WTC11 (cell line): ENCODE measurements around the gene DIAPH1. TPM values are rescaled to one million over a fixed set of nuclear protein-coding genes. Genes with fewer than 3 reads are reported as not detected.
"Not testable (repeated sequence)": the region's sequence is repeated elsewhere in the genome, so short reads cannot be mapped to it uniquely, and the experiment has no call there.

Source experiments
- ATAC-seq: fragments of 200-7000 bp; cut with Tn5 transposase; 2 replicates; pipeline ENCODE4 v1.10.0; 2021; ENCODE audit warnings: mild to moderate bottlenecking, moderate library complexity
- CTCF ChIA-PET: fragments of 300-600 bp; sonication (Branson Sonifier 250); formaldehyde crosslinking; loops from one replicate; lab custom pipeline; 2021; ENCODE audit warnings: antibody characterized with exemption; lab: Charles Lee
- POLR2A ChIA-PET: fragments of 350-600 bp; sonication (Branson Sonifier 250); formaldehyde crosslinking; loops from one replicate; lab custom pipeline; 2021; ENCODE audit warnings: antibody characterized with exemption; lab: Charles Lee
- DNase-seq: peaks from one replicate; pipeline ENCODE4 v3.0.0; 2021; ENCODE audit warnings: low spot score
- H3K27ac Mint-ChIP-seq: 2 replicates; pipeline ENCODE4 v1.8.0; 2021; ENCODE audit warnings: mixed read lengths
- H3K27me3 Mint-ChIP-seq: 2 replicates; pipeline ENCODE4 v1.8.0; 2021; ENCODE audit warnings: low read depth, mild to moderate bottlenecking, moderate library complexity, mixed read lengths
- H3K36me3 Mint-ChIP-seq: 2 replicates; pipeline ENCODE4 v1.8.0; 2021; ENCODE audit warnings: mixed read lengths
- H3K4me1 Mint-ChIP-seq: 2 replicates; pipeline ENCODE4 v1.8.0; 2022; ENCODE audit warnings: mixed read lengths
- H3K4me3 Mint-ChIP-seq: 2 replicates; pipeline ENCODE4 v1.8.0; 2021; ENCODE audit warnings: mild to moderate bottlenecking, moderate library complexity, mixed read lengths
- H3K9me3 Mint-ChIP-seq: 2 replicates; pipeline ENCODE4 v1.8.0; 2021; ENCODE audit warnings: mixed read lengths
- ATF2 ChIP-seq: sonication (generic); formaldehyde crosslinking; IDR thresholded peaks from 2 replicates; pipeline ENCODE4 v1.8.1; 2022; ENCODE audit warnings: low read depth, missing genetic modification reagents, borderline replicate concordance
- ATF6 ChIP-seq: sonication (generic); formaldehyde crosslinking; IDR thresholded peaks from 2 replicates; pipeline ENCODE4 v1.8.1; 2023; ENCODE audit warnings: mild to moderate bottlenecking, missing genetic modification reagents
- EMX1 ChIP-seq: fragments of 250-450 bp; sonication (Bioruptor Pico); IDR thresholded peaks from 2 replicates; pipeline ENCODE4 v1.8.0; 2021; ENCODE audit warnings: mild to moderate bottlenecking
- ESRRA ChIP-seq: sonication (generic); formaldehyde crosslinking; IDR thresholded peaks from 2 replicates; pipeline ENCODE4 v1.8.1; 2022; ENCODE audit warnings: mild to moderate bottlenecking, missing genetic modification reagents, borderline replicate concordance
- ETV6 ChIP-seq: sonication (generic); formaldehyde crosslinking; IDR thresholded peaks from 2 replicates; pipeline ENCODE4 v1.8.1; 2022; ENCODE audit warnings: mild to moderate bottlenecking, missing genetic modification reagents
- FOXJ3 ChIP-seq: sonication (generic); formaldehyde crosslinking; IDR thresholded peaks from 2 replicates; pipeline ENCODE4 v1.9.0; 2021; ENCODE audit warnings: missing genetic modification reagents, mild to moderate bottlenecking, borderline replicate concordance
- FOXP4 ChIP-seq: sonication (generic); formaldehyde crosslinking; IDR thresholded peaks from 2 replicates; pipeline ENCODE4 v1.8.0; 2022; ENCODE audit warnings: mild to moderate bottlenecking, missing genetic modification reagents
- IRF2 ChIP-seq: sonication (generic); formaldehyde crosslinking; IDR thresholded peaks from 2 replicates; pipeline ENCODE4 v1.8.0; 2022; ENCODE audit warnings: low read depth, missing genetic modification reagents, borderline replicate concordance
- MXD4 ChIP-seq: fragments of 250-450 bp; sonication (Bioruptor Pico); IDR thresholded peaks from 2 replicates; pipeline ENCODE4 v1.8.0; 2021; ENCODE audit warnings: mild to moderate bottlenecking, moderate library complexity, borderline replicate concordance
- MYBL2 ChIP-seq: sonication (generic); formaldehyde crosslinking; IDR thresholded peaks from 2 replicates; pipeline ENCODE4 v1.8.1; 2023; ENCODE audit warnings: mild to moderate bottlenecking, moderate library complexity, missing genetic modification reagents
- NR1H2 ChIP-seq: sonication (generic); formaldehyde crosslinking; IDR thresholded peaks from 2 replicates; pipeline ENCODE4 v1.9.0; 2021; ENCODE audit warnings: mild to moderate bottlenecking, moderate library complexity, missing genetic modification reagents
- NR2C2 ChIP-seq: sonication (generic); formaldehyde crosslinking; IDR thresholded peaks from 2 replicates; pipeline ENCODE4 v1.8.0; 2022; ENCODE audit warnings: mild to moderate bottlenecking, missing genetic modification reagents
- RELA ChIP-seq: sonication (generic); formaldehyde crosslinking; IDR thresholded peaks from 2 replicates; pipeline ENCODE4 v1.8.1; 2022; ENCODE audit warnings: missing genetic modification reagents, mild to moderate bottlenecking, borderline replicate concordance
- SOX15 ChIP-seq: fragments of 250-450 bp; sonication (Bioruptor Pico); IDR thresholded peaks from 2 replicates; pipeline ENCODE4 v1.9.0; 2021; ENCODE audit warnings: mild to moderate bottlenecking
- TCF7 ChIP-seq: sonication (generic); formaldehyde crosslinking; IDR thresholded peaks from 2 replicates; pipeline ENCODE4 v1.8.0; 2022; ENCODE audit warnings: mild to moderate bottlenecking, low read depth, missing genetic modification reagents, moderate library complexity
- ZMAT4 ChIP-seq: fragments of 250-450 bp; sonication (Bioruptor Pico); IDR thresholded peaks from 2 replicates; pipeline ENCODE4 v1.9.0; 2021; ENCODE audit warnings: mild to moderate bottlenecking
- ZNF121 ChIP-seq: sonication (generic); formaldehyde crosslinking; IDR thresholded peaks from 2 replicates; pipeline ENCODE4 v1.8.0; 2023; ENCODE audit warnings: missing genetic modification reagents
- ZNF219 ChIP-seq: sonication (generic); formaldehyde crosslinking; IDR thresholded peaks from 2 replicates; pipeline ENCODE4 v1.8.0; 2023; ENCODE audit warnings: missing genetic modification reagents, mild to moderate bottlenecking, borderline replicate concordance
- ZNF512 ChIP-seq: sonication (generic); formaldehyde crosslinking; IDR thresholded peaks from 2 replicates; pipeline ENCODE4 v1.8.1; 2022; ENCODE audit warnings: missing genetic modification reagents, borderline replicate concordance
- total RNA-seq: library from RNA; stranded (reverse); gene quantifications from 3 replicates; pipeline ENCODE4 v1.2.3, GENCODE V29; 2021
- TF ChIP-seq, protein P1 (sequence below): sonication (generic); formaldehyde crosslinking; IDR thresholded peaks from 2 replicates; pipeline ENCODE4 v1.8.1; 2023; ENCODE audit warnings: mild to moderate bottlenecking, moderate library complexity, missing genetic modification reagents
- TF ChIP-seq, protein P2 (sequence below): sonication (generic); formaldehyde crosslinking; IDR thresholded peaks from 2 replicates; pipeline ENCODE4 v1.8.0; 2022; ENCODE audit warnings: mild to moderate bottlenecking, missing genetic modification reagents

The DIAPH1 gene
- total RNA-seq, 1 experiment from 2014 or later: 109 TPM

DNA sequence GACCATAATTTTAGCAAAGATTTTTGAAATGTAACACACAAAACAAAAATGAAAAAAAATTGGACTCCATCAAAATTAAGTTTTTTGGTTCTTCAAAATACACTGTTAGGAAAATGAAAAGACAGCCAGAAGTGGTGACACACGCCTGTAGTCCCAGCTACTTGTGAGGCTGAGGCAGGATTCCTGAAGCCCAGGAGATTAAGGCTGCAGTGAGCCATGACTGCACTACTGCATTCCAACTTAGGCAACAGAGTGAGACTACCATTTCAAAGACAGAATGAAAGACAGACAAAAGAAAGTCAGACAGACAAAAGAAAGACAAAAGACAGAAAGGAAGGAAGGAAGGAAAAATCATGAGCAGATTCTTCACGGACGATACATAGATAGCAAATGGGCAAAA is 7.5 kb downstream of the DIAPH1 start:
- Mint-ChIP-seq H3K36me3 (peaks cover 5% of the 10 kb centered on the region), H3K27ac (peak overlapping the region; percentile 1), H3K4me3 (no peak overlapping the region), H3K27me3 (no peaks in the 10 kb centered on the region), H3K4me1 (peaks cover 35% of the 10 kb centered on the region), H3K9me3 (no peaks in the 10 kb centered on the region)
- TF ChIP-seq ATF6 (CRISPR knock-in tag) (no peak), ESRRA (CRISPR knock-in tag) (no peak), NR2C2 (CRISPR knock-in tag) (no peak), SOX15 (CRISPR knock-in tag) (no peak), ZNF121 (no peak), ETV6 (CRISPR knock-in tag) (no peak), MXD4 (CRISPR knock-in tag) (no peak), ATF2 (CRISPR knock-in tag) (no peak), ZNF219 (CRISPR knock-in tag) (no peak), EMX1 (CRISPR knock-in tag) (no peak), NR1H2 (no peak)
- TF ChIP-seq, protein P1, sequence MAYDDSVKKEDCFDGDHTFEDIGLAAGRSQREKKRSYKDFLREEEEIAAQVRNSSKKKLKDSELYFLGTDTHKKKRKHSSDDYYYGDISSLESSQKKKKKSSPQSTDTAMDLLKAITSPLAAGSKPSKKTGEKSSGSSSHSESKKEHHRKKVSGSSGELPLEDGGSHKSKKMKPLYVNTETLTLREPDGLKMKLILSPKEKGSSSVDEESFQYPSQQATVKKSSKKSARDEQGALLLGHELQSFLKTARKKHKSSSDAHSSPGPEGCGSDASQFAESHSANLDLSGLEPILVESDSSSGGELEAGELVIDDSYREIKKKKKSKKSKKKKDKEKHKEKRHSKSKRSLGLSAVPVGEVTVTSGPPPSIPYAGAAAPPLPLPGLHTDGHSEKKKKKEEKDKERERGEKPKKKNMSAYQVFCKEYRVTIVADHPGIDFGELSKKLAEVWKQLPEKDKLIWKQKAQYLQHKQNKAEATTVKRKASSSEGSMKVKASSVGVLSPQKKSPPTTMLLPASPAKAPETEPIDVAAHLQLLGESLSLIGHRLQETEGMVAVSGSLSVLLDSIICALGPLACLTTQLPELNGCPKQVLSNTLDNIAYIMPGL (CRISPR knock-in tag): no peak
- TF ChIP-seq, protein P2, sequence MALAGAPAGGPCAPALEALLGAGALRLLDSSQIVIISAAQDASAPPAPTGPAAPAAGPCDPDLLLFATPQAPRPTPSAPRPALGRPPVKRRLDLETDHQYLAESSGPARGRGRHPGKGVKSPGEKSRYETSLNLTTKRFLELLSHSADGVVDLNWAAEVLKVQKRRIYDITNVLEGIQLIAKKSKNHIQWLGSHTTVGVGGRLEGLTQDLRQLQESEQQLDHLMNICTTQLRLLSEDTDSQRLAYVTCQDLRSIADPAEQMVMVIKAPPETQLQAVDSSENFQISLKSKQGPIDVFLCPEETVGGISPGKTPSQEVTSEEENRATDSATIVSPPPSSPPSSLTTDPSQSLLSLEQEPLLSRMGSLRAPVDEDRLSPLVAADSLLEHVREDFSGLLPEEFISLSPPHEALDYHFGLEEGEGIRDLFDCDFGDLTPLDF (CRISPR knock-in tag): no peak
- DNase-seq (no peak), ATAC-seq (peak; percentile 65)
- CTCF ChIA-PET: interaction anchor here (1.0 to 1.8 kb wide), 2 partner anchors 19 to 44 kb away, joined by 4 read pairs; no protein-coding TSS in a partner anchor
- POLR2A ChIA-PET: no interaction called here

DNA sequence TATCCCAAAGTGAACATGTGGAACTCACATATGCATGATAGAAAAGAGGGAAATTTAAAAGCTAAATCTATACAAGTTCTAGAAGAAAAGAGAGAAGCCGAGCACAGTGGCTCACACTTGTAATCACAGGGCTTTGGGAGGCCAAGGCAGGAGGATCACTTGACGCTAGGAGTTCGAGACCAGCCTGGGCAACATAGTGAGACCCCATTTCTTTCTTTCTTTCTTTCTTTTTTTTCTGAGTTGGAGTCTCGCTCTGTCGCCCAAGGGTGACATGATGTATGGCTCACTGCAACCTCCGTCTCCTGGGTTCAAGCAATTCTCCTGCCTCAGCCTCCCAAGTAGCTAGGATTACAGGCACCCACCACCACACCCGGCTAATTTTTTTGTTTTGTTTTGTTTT is 8.9 kb downstream of the DIAPH1 start:
- DNase-seq: not testable (repeated sequence)
- TF ChIP-seq ZNF121: peak; percentile 88
- TF ChIP-seq, all 79 proteins: peak for 1; not testable (repeated sequence) for 78
- POLR2A ChIA-PET, H3K4me3 Mint-ChIP-seq, H3K36me3 Mint-ChIP-seq, H3K27me3 Mint-ChIP-seq, H3K27ac Mint-ChIP-seq, ATAC-seq, H3K9me3 Mint-ChIP-seq: not testable (repeated sequence)
- CTCF ChIA-PET: interaction anchor here (2.3 kb wide), 1 partner anchor 18 kb away, joined by 14 read pairs; no protein-coding TSS in a partner anchor
- peaks cover 35% of the 10 kb centered on the region for H3K4me1 Mint-ChIP-seq

DNA sequence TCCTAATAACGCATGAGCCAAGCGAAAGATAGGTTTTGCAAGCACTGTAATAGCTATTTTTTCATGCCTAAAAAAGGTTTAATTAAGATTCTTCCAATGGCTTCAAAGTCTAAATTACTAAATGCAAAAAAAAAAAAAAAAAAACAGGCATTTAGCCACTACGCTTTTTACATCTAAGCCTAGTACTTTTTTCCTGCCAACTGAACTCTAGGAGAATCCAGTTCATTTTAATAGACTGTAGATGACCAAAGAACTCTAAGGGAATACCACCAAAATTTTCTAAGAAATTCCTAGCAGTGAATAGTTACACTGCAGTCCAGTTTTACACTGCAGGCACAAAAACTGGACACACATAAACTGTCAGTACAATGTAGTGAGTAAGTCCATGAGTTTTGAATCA is 9.8 kb downstream of the DIAPH1 start:
- DNase-seq (no peak), ATAC-seq (no peak)
- ChIA-PET POLR2A (interaction anchor here (0.5 kb wide), 1 partner anchor 418 kb away, joined by 3 read pairs; no protein-coding TSS in a partner anchor), CTCF (interaction anchor here (1.9 to 2.3 kb wide), 3 partner anchors 10 to 45 kb away, joined by 6 to 14 read pairs (median 9); partner anchors contain the start of gene DIAPH1)
- no peaks in the 10 kb centered on the region for H3K9me3 Mint-ChIP-seq
- no peak overlapping the region for H3K4me3 Mint-ChIP-seq
- peaks cover 35% of the 10 kb centered on the region for H3K4me1 Mint-ChIP-seq
- no peaks in the 10 kb centered on the region for H3K27me3 Mint-ChIP-seq
- H3K27ac Mint-ChIP-seq: no peak overlapping the region
- peaks cover 2% of the 10 kb centered on the region; the same call in 1 of the 2 replicates for H3K36me3 Mint-ChIP-seq
- TF ChIP-seq ZMAT4: no peak
- no peak for TF ChIP-seq IRF2 (CRISPR knock-in tag)
- TF ChIP-seq MYBL2 (CRISPR knock-in tag): no peak
- TF ChIP-seq ZNF512: no peak
- TF ChIP-seq TCF7: no peak
- TF ChIP-seq RELA (CRISPR knock-in tag): no peak
- TF ChIP-seq FOXP4 (CRISPR knock-in tag): no peak
- no peak for TF ChIP-seq ESRRA (CRISPR knock-in tag)
- no peak for TF ChIP-seq FOXJ3
